ENCODE data around the gene MED12L. TPM values are rescaled to one million over a fixed set of nuclear protein-coding genes. Genes with fewer than 3 reads are reported as not detected.
A peak's percentile ranks its signal among the peaks of the same experiment; 100 is the strongest.

MED12L gene
- polyA plus RNA-seq, 1 of the 3 experiments (the other 2 are of a cell fraction): 0.03 TPM

DNA sequence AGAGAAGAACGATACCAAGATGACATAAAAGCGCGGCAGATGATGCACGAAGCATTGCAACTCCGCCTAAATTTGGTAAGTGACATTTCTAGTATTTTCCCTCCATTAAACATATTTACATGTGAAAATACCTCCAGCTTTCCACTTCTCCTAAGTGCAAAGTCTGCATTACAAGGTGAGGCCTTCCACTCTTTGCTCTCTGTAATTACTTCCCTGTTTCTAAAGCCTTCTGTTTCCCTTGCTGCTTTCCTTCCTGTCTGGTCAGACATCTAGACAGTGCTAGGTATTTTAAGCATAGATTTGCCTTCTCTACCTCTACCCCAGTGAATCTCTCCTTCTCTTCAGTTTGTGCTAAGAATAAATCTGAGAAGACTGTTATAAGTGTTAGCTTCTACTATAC, 297.2 kb downstream of the MED12L start:
- Histone ChIP-seq H3F3A (replicated peaks; ENCODE audit: insufficient read depth) (no peaks in the 10 kb centered on the region), H3K79me2 (ENCODE audit: insufficient read depth) (no peaks in the 10 kb centered on the region), H4K20me1 (ENCODE audit: insufficient read depth) (no peaks in the 10 kb centered on the region), H2AFZ (ENCODE audit: low read depth) (no peak overlapping the region), H3K27me3 (ENCODE audit: insufficient read depth) (no peaks in the 10 kb centered on the region; the same call in 1 of the 2 replicates), H3K9ac (no peak overlapping the region), H3K9me2 (no peaks in the 10 kb centered on the region; the same call in 1 of the 2 replicates), H3K4me2 (no peak overlapping the region), H3K4me3 (ENCODE audit: low read depth in 2 of 2, low read length in 1 of 2) (no peak overlapping the region), H3K36me3 (replicated peaks in 1 of 2; ENCODE audit: control insufficient read depth in 1 of 2, insufficient read depth in 2 of 2, low read length in 1 of 2) (no peaks in the 10 kb centered on the region), H3K4me1 (ENCODE audit: control insufficient read depth in 1 of 2, insufficient read depth in 2 of 2, low read depth in 1 of 2, low read length in 1 of 2) (peaks cover 0 to 5% of the 10 kb centered on the region in 2 experiments; a peak in 1 of 4 replicates), H3K27ac (ENCODE audit: low read depth in 2 of 2, low read length in 1 of 2) (no peak overlapping the region), H3K9me3 (no peaks in the 10 kb centered on the region)
- 90% methylated on average over 5 of the region's 5 CpGs for WGBS (ENCODE audit: low lambda C conversion rate)
- ChIA-PET CTCF (no interaction called here), POLR2A (no interaction called here)
- TF ChIP-seq YY1 (IDR thresholded peaks at IDR 0.05; ENCODE audit: low read depth): no peak
- no peak for TF ChIP-seq FOXJ3 (CRISPR knock-in tag; IDR thresholded peaks at IDR 0.05)
- TF ChIP-seq RAD21 (IDR thresholded peaks at IDR 0.05; ENCODE audit: low read length): no peak
- no peak for TF ChIP-seq SIN3A (IDR thresholded peaks at IDR 0.05; ENCODE audit: borderline replicate concordance, low read depth, low read length)
- TF ChIP-seq, protein P1, sequence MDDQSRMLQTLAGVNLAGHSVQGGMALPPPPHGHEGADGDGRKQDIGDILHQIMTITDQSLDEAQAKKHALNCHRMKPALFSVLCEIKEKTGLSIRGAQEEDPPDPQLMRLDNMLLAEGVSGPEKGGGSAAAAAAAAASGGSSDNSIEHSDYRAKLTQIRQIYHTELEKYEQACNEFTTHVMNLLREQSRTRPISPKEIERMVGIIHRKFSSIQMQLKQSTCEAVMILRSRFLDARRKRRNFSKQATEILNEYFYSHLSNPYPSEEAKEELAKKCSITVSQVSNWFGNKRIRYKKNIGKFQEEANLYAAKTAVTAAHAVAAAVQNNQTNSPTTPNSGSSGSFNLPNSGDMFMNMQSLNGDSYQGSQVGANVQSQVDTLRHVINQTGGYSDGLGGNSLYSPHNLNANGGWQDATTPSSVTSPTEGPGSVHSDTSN (IDR thresholded peaks at IDR 0.05): no peak
- no peak for TF ChIP-seq NRF1 (IDR thresholded peaks at IDR 0.05; ENCODE audit: low read depth, low read length)
- TF ChIP-seq SMC3 (IDR thresholded peaks at IDR 0.05; ENCODE audit: low read depth, low read length): no peak
- no peak for TF ChIP-seq RFX5 (IDR thresholded peaks at IDR 0.05; ENCODE audit: low read length)
- TF ChIP-seq EZH2phosphoT487 (IDR thresholded peaks at IDR 0.05; ENCODE audit: borderline replicate concordance, low read depth): no peak
- TF ChIP-seq, protein P2, sequence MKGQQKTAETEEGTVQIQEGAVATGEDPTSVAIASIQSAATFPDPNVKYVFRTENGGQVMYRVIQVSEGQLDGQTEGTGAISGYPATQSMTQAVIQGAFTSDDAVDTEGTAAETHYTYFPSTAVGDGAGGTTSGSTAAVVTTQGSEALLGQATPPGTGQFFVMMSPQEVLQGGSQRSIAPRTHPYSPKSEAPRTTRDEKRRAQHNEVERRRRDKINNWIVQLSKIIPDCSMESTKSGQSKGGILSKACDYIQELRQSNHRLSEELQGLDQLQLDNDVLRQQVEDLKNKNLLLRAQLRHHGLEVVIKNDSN (IDR thresholded peaks at IDR 0.05; ENCODE audit: borderline replicate concordance, low read depth): no peak
- TF ChIP-seq CHD2 (IDR thresholded peaks at IDR 0.05; ENCODE audit: low read length, partially characterized antibody): no peak
- no peak for TF ChIP-seq GATA2 (CRISPR knock-in tag; IDR thresholded peaks at IDR 0.05)
- TF ChIP-seq NFIC (IDR thresholded peaks at IDR 0.05; ENCODE audit: borderline replicate concordance): no peak
- TF ChIP-seq FOSL2 (IDR thresholded peaks at IDR 0.05; ENCODE audit: borderline replicate concordance, low read depth): no peak
- no peak for TF ChIP-seq GABPA (IDR thresholded peaks at IDR 0.05; ENCODE audit: low read depth)
- DNase-seq: no peak

DNA sequence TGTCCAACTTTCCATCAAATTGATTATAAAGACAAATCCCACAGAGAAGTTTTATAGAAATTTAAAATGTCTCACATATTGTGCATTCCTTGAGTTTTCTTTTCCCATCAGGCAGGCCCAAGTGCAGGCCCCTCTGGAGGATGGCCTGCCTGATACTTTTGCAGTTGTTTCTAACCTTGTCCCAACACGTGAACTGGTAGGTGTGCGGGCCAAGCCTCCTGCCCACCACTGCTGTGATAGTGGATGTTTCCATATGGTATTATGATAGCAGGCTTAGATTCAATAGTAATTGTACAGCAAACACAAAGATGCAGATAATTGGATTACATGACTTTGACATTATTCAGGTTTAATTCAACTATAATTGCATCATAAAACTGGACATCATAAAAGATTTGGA, 297.6 kb downstream of the MED12L start:
- H3K9me2 ChIP-seq: no peaks in the 10 kb centered on the region; the same call in 1 of the 2 replicates
- H3K79me2 ChIP-seq (ENCODE audit: insufficient read depth): no peaks in the 10 kb centered on the region
- POLR2A ChIA-PET: no interaction called here
- peaks cover 0 to 5% of the 10 kb centered on the region in 2 experiments; a peak in 1 of 4 replicates for H3K4me1 ChIP-seq (ENCODE audit: control insufficient read depth in 1 of 2, insufficient read depth in 2 of 2, low read depth in 1 of 2, low read length in 1 of 2)
- WGBS (ENCODE audit: low lambda C conversion rate): 69% methylated on average over 2 of the region's 2 CpGs
- H3K4me2 ChIP-seq: peak overlapping the region; percentile 40; the same call in 1 of the 2 replicates
- H3F3A ChIP-seq (replicated peaks; ENCODE audit: insufficient read depth): no peaks in the 10 kb centered on the region
- no peaks in the 10 kb centered on the region for H3K9me3 ChIP-seq
- DNase-seq: no peak
- no peak overlapping the region for H3K4me3 ChIP-seq (ENCODE audit: low read depth in 2 of 2, low read length in 1 of 2)
- H4K20me1 ChIP-seq (ENCODE audit: insufficient read depth): no peaks in the 10 kb centered on the region
- H2AFZ ChIP-seq (ENCODE audit: low read depth): no peak overlapping the region
- no peaks in the 10 kb centered on the region for H3K36me3 ChIP-seq (replicated peaks in 1 of 2; ENCODE audit: control insufficient read depth in 1 of 2, insufficient read depth in 2 of 2, low read length in 1 of 2)
- H3K27me3 ChIP-seq (ENCODE audit: insufficient read depth): no peaks in the 10 kb centered on the region
- CTCF ChIA-PET: no interaction called here
- H3K27ac ChIP-seq (ENCODE audit: low read depth in 2 of 2, low read length in 1 of 2): no peak overlapping the region
- no peak overlapping the region for H3K9ac ChIP-seq
- no peak for TF ChIP-seq RCOR1 (IDR thresholded peaks at IDR 0.05; ENCODE audit: low read length)
- no peak for TF ChIP-seq FOXM1 (IDR thresholded peaks at IDR 0.05; ENCODE audit: low read depth)
- TF ChIP-seq, protein P1 (IDR thresholded peaks at IDR 0.05): no peak
- no peak for TF ChIP-seq EZH2phosphoT487 (IDR thresholded peaks at IDR 0.05; ENCODE audit: borderline replicate concordance, low read depth)
- no peak for TF ChIP-seq TCF12 (IDR thresholded peaks at IDR 0.05)
- TF ChIP-seq MEF2A (IDR thresholded peaks at IDR 0.05; ENCODE audit: borderline replicate concordance, low read depth): no peak
- no peak for TF ChIP-seq JUND (IDR thresholded peaks at IDR 0.05)
- TF ChIP-seq FOSL2 (IDR thresholded peaks at IDR 0.05; ENCODE audit: borderline replicate concordance, low read depth): no peak
- TF ChIP-seq CHD2 (IDR thresholded peaks at IDR 0.05; ENCODE audit: low read length, partially characterized antibody): no peak
- TF ChIP-seq FOXJ3 (CRISPR knock-in tag; IDR thresholded peaks at IDR 0.05): no peak
- TF ChIP-seq YY1 (IDR thresholded peaks at IDR 0.05; ENCODE audit: low read depth): no peak
- TF ChIP-seq, protein P3, sequence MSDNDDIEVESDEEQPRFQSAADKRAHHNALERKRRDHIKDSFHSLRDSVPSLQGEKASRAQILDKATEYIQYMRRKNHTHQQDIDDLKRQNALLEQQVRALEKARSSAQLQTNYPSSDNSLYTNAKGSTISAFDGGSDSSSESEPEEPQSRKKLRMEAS (IDR thresholded peaks at IDR 0.05; ENCODE audit: low read depth): no peak
- TF ChIP-seq ELF1 (IDR thresholded peaks at IDR 0.05): no peak
- TF ChIP-seq, protein P4, sequence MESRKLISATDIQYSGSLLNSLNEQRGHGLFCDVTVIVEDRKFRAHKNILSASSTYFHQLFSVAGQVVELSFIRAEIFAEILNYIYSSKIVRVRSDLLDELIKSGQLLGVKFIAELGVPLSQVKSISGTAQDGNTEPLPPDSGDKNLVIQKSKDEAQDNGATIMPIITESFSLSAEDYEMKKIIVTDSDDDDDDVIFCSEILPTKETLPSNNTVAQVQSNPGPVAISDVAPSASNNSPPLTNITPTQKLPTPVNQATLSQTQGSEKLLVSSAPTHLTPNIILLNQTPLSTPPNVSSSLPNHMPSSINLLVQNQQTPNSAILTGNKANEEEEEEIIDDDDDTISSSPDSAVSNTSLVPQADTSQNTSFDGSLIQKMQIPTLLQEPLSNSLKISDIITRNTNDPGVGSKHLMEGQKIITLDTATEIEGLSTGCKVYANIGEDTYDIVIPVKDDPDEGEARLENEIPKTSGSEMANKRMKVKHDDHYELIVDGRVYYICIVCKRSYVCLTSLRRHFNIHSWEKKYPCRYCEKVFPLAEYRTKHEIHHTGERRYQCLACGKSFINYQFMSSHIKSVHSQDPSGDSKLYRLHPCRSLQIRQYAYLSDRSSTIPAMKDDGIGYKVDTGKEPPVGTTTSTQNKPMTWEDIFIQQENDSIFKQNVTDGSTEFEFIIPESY (IDR thresholded peaks at IDR 0.05; ENCODE audit: borderline replicate concordance, low read depth): no peak
- no peak for TF ChIP-seq EP300 (IDR thresholded peaks at IDR 0.05; ENCODE audit: borderline replicate concordance in 1 of 2, low read depth in 1 of 2, low read length in 1 of 2)

Data from SK-N-SH (cell line).